HCT116 (cell line): Measurements from ENCODE around the gene BRAP. TPM values are rescaled to one million over a fixed set of nuclear protein-coding genes. Genes with fewer than 3 reads are reported as not detected.

ENCODE experiments used
- ATAC-seq: fragments of 200-7000 bp; cut with Tn5 transposase; 2 replicates; pipeline ENCODE4 v1.9.1; 2020; ENCODE audit warnings: mild to moderate bottlenecking, moderate library complexity
- BruUV-seq: library from RNA; stranded (reverse); fragments of 400-500 nt; replicated peaks from 2 replicates; lab custom pipeline; 2021; lab: Mats Ljungman, UMichigan
- CTCF ChIA-PET: fragments of 300-600 bp; sonication (Branson Sonifier 250); formaldehyde crosslinking; loops from one replicate; lab custom pipeline; 2021; ENCODE audit warnings: antibody characterized with exemption; lab: Charles Lee
- POLR2A ChIA-PET: fragments of 300-600, 350-600 bp; sonication (Branson Sonifier 250); formaldehyde crosslinking; loops from one replicate; lab custom pipeline; 2021; ENCODE audit warnings: antibody characterized with exemption; lab: Charles Lee
- RAD21 ChIA-PET, 2 experiments: fragments of 300-600 bp; sonication (Branson Sonifier 250); formaldehyde crosslinking; loops; one replicate each; lab custom pipeline; 2023; ENCODE audit warnings: low total read pairs in 2 of 2; ENCODE audit not compliant: uncharacterized antibody in 2 of 2, unreplicated experiment in 2 of 2, low non-redundant PET in 1 of 2; lab: Charles Lee
- DNase-seq: peaks from one replicate; pipeline ENCODE4 v3.0.0-alpha.2; 2010; ENCODE audit warnings: low read depth, low spot score
- H2AFZ ChIP-seq: fragments of 200-600 bp; shearing (Covaris generic), sonication (generic); 2 replicates; pipeline ENCODE4 v1.6.1; 2017; ENCODE audit warnings: low read depth, mixed run types, mixed read lengths, antibody characterized with exemption, low read length; ENCODE audit not compliant: poor library complexity, severe bottlenecking
- H3K27ac ChIP-seq: 2 replicates; pipeline ENCODE4 v1.5.1; 2012; ENCODE audit warnings: low read depth, low read length
- H3K27me3 ChIP-seq: fragments of 200-600 bp; sonication (generic); 2 replicates; pipeline ENCODE4 v1.6.1; 2016; ENCODE audit warnings: mixed run types, low read length, mixed read lengths; ENCODE audit not compliant: insufficient read depth
- H3K36me3 ChIP-seq, 2 experiments: fragments of 200-500 bp in 1 of 2; fragments of 200-600 bp in 1 of 2; sonication (Bioruptor generic) in 1 of 2; sonication (generic) in 1 of 2; 2 replicates each; pipeline versions ENCODE4 v1.5.1 to v1.6.1; 2014 to 2016; ENCODE audit warnings: low read length in 2 of 2, inconsistent platforms in 1 of 2, mixed read lengths in 1 of 2, mixed run types in 1 of 2; ENCODE audit not compliant: insufficient read depth in 2 of 2, control insufficient read depth in 1 of 2
- H3K4me1 ChIP-seq, 2 experiments: fragments of 200-600 bp in 1 of 2; sonication (generic) in 1 of 2; 2 replicates each; pipeline versions ENCODE4 v1.5.1 to v1.6.1; 2012 to 2017; ENCODE audit warnings: low read length in 2 of 2, inconsistent platforms in 1 of 2, mild to moderate bottlenecking in 1 of 2, mixed read lengths in 1 of 2, mixed run types in 1 of 2, moderate library complexity in 1 of 2; ENCODE audit not compliant: insufficient read depth in 2 of 2, control insufficient read depth in 1 of 2
- H3K4me2 ChIP-seq: fragments of 200-600 bp; sonication (generic); 2 replicates; pipeline ENCODE4 v1.6.1; 2017; ENCODE audit warnings: mixed run types, low read length, mixed read lengths
- H3K4me3 ChIP-seq, 2 experiments: fragments of 200-600 bp in 1 of 2; sonication (generic) in 1 of 2; replicated peaks in 1 of 2; 2 replicates each; pipeline ENCODE4 v1.5.1; 2011 to 2016; ENCODE audit warnings: low read length in 2 of 2, control low read depth in 1 of 2, low read depth in 1 of 2, mild to moderate bottlenecking in 1 of 2, mixed read lengths in 1 of 2, mixed run types in 1 of 2
- H3K79me2 ChIP-seq: fragments of 200-600 bp; sonication (generic); 2 replicates; pipeline ENCODE4 v1.6.1; 2017; ENCODE audit warnings: mild to moderate bottlenecking, mixed run types, low read length, moderate library complexity, mixed read lengths; ENCODE audit not compliant: insufficient read depth
- H3K9ac ChIP-seq: fragments of 200-600 bp; sonication (generic); 2 replicates; pipeline ENCODE4 v1.6.1; 2016; ENCODE audit warnings: low read length, mixed read lengths
- H3K9me2 ChIP-seq: fragments of 200-600 bp; sonication (generic), shearing (Covaris generic); 2 replicates; pipeline ENCODE4 v1.6.1; 2017; ENCODE audit warnings: mixed run types, mild to moderate bottlenecking, moderate library complexity; ENCODE audit not compliant: insufficient read depth
- H3K9me3 ChIP-seq, 2 experiments: fragments of 200-500 bp in 1 of 2; fragments of 200-600 bp in 1 of 2; sonication (Bioruptor generic) in 1 of 2; sonication (generic) in 1 of 2; 2 replicates each; pipeline ENCODE4 v1.6.1; 2014 to 2017; ENCODE audit warnings: low read length in 2 of 2, mixed read lengths in 2 of 2, inconsistent platforms in 1 of 2, low read depth in 1 of 2, mild to moderate bottlenecking in 1 of 2, mixed run types in 1 of 2, moderate library complexity in 1 of 2; ENCODE audit not compliant: control insufficient read depth in 1 of 2, insufficient read depth in 1 of 2
- H4K20me1 ChIP-seq: fragments of 200-600 bp; sonication (generic), shearing (Covaris generic); 2 replicates; pipeline ENCODE4 v1.6.1; 2017; ENCODE audit warnings: mixed run types, mild to moderate bottlenecking, moderate library complexity; ENCODE audit not compliant: insufficient read depth
- EGR1 ChIP-seq: IDR thresholded peaks from 2 replicates; pipeline ENCODE4 v1.6.1; 2012; ENCODE audit warnings: low read depth
- EZH2 ChIP-seq: fragments of 200-600 bp; sonication (generic); IDR thresholded peaks from 2 replicates; pipeline ENCODE4 v1.6.1; 2017; ENCODE audit warnings: antibody characterized with exemption, mixed run types
- EZH2phosphoT487 ChIP-seq: fragments of 200-600 bp; IDR thresholded peaks from 2 replicates; pipeline ENCODE4 v1.6.1; 2018; ENCODE audit warnings: antibody characterized with exemption, borderline replicate concordance
- FOSL1 ChIP-seq: IDR thresholded peaks from 2 replicates; pipeline ENCODE4 v1.6.1; 2012; ENCODE audit warnings: low read depth
- JUND ChIP-seq: IDR thresholded peaks from 2 replicates; pipeline ENCODE4 v1.6.1; 2012
- POLR2A ChIP-seq: IDR thresholded peaks from 2 replicates; pipeline ENCODE4 v1.7.0; 2011; ENCODE audit warnings: borderline replicate concordance; ENCODE audit not compliant: insufficient read depth, insufficient read length; ENCODE audit errors: extremely low read depth
- RAD21 ChIP-seq: IDR thresholded peaks from 2 replicates; pipeline ENCODE4 v1.6.1; 2012; ENCODE audit warnings: low read depth, mild to moderate bottlenecking
- SRF ChIP-seq: IDR thresholded peaks from 2 replicates; pipeline ENCODE4 v1.6.1; 2012; ENCODE audit warnings: low read depth
- TCF7L2 ChIP-seq: IDR thresholded peaks from 2 replicates; pipeline ENCODE4 v1.7.0; 2011; ENCODE audit warnings: borderline replicate concordance, inconsistent platforms; ENCODE audit not compliant: insufficient read depth, insufficient read length; ENCODE audit errors: extremely low read depth
- YY1 ChIP-seq: IDR thresholded peaks from 2 replicates; pipeline ENCODE4 v1.6.1; 2011; ENCODE audit warnings: low read length, low read depth, moderate library complexity, mild to moderate bottlenecking; ENCODE audit not compliant: insufficient replicate concordance; ENCODE audit errors: extremely low read depth
- ZNF274 ChIP-seq: fragments of 200-500 bp; sonication (Bioruptor generic); IDR thresholded peaks from 2 replicates; pipeline ENCODE4 v1.6.1; 2014; ENCODE audit warnings: mild to moderate bottlenecking, low read depth, low read length, inconsistent platforms
- intact Hi-C: fragments of 100-400 bp; cut with micrococcal nuclease; formaldehyde crosslinking; loops from 2 replicates; pipeline ENCODE4 v1.10.0; 2022
- total RNA-seq: library from RNA; stranded (reverse); gene quantifications from one replicate; pipeline ENCODE4 v1.2.1, GENCODE V29; 2021; ENCODE audit not compliant: unreplicated experiment
- TF ChIP-seq, protein P1 (sequence below): IDR thresholded peaks from 2 replicates; pipeline ENCODE4 v1.6.1; 2011; ENCODE audit warnings: mild to moderate bottlenecking, low read length, moderate library complexity; ENCODE audit not compliant: insufficient replicate concordance; ENCODE audit errors: extremely low read depth
- TF ChIP-seq, protein P2 (sequence below): IDR thresholded peaks from 2 replicates; pipeline ENCODE4 v1.6.1; 2012
- TF ChIP-seq, protein P3 (sequence below): IDR thresholded peaks from 2 replicates; pipeline ENCODE4 v1.6.1; 2012
- TF ChIP-seq, protein P4 (sequence below): IDR thresholded peaks from 2 replicates; pipeline ENCODE4 v1.6.1; 2012; ENCODE audit warnings: low read depth

BRAP gene
- total RNA-seq, 1 experiment from 2014 or later = 16.7 TPM

DNA sequence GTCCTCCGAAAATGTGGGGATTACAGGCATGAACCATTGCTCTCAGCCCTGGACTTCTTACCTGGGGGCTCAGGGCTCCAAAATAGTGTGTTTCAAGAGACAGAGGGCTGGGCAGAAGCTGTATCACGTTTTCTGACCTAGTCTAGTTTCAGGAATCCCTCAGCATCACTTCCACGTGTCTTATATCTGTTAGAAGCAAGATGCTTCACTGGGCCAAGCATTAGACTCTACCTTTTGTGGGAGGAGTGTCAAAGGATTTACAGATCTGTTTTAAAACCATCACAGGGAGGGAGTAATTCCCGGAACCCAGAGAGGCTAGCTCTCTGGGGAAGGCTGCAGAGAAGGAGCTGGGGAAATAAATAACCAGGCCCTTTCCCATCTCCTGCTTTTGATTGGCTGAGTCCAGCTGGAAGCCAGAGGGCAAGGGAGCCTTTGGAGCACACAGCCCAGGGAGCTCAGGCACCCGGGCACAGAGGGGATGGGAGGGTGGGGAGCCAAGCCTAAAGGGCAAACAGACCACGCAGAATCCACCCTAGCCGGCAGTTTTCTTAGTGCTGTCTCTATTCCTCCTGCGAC lies 47.7 kb upstream of the BRAP start (continued):
- TF ChIP-seq, protein P1, sequence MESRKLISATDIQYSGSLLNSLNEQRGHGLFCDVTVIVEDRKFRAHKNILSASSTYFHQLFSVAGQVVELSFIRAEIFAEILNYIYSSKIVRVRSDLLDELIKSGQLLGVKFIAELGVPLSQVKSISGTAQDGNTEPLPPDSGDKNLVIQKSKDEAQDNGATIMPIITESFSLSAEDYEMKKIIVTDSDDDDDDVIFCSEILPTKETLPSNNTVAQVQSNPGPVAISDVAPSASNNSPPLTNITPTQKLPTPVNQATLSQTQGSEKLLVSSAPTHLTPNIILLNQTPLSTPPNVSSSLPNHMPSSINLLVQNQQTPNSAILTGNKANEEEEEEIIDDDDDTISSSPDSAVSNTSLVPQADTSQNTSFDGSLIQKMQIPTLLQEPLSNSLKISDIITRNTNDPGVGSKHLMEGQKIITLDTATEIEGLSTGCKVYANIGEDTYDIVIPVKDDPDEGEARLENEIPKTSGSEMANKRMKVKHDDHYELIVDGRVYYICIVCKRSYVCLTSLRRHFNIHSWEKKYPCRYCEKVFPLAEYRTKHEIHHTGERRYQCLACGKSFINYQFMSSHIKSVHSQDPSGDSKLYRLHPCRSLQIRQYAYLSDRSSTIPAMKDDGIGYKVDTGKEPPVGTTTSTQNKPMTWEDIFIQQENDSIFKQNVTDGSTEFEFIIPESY = no peak
- TF ChIP-seq EGR1 (no peak), RAD21 (no peak), ZNF274 (no peak), YY1 (no peak), EZH2 (no peak)
- TF ChIP-seq, protein P2, sequence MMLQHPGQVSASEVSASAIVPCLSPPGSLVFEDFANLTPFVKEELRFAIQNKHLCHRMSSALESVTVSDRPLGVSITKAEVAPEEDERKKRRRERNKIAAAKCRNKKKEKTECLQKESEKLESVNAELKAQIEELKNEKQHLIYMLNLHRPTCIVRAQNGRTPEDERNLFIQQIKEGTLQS = no peak
- TF ChIP-seq, protein P3, sequence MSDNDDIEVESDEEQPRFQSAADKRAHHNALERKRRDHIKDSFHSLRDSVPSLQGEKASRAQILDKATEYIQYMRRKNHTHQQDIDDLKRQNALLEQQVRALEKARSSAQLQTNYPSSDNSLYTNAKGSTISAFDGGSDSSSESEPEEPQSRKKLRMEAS = no peak

DNA sequence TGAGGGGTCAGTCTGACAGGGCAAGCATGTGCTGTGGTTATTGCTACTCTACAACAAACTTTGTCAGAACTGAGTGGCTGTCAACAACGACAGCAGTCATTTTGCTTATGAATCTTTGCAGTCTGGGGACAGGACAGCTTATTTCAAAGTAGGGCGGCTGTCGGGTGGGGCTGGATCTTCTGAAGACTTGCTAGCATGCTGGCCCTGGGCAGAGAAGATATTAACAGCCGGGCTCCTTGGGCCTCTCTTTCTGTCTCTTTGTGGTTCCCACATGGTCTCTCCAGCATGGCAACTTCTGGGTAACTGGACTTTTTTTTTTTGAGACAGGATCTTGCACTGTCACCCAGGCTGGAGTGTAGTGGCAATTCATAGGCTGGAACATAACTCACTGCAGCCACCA lies 47.0 kb upstream of the BRAP start:
- Histone ChIP-seq H3K9me2 (no peaks in the 10 kb centered on the region), H3K9me3 (no peaks in the 10 kb centered on the region), H3K9ac (no peak overlapping the region), H4K20me1 (no peaks in the 10 kb centered on the region), H3K27me3 (no peaks in the 10 kb centered on the region), H3K4me1 (no peaks in the 10 kb centered on the region), H2AFZ (no peak overlapping the region), H3K27ac (no peak overlapping the region), H3K79me2 (no peaks in the 10 kb centered on the region), H3K4me2 (no peak overlapping the region), H3K4me3 (no peak overlapping the region), H3K36me3 (peaks cover 0 to 7% of the 10 kb centered on the region in 2 experiments; a peak in 2 of 4 replicates)
- intact Hi-C loops = no loop called here
- BruUV-seq = no TSS peak
- no peak for ATAC-seq
- no peak for DNase-seq
- CTCF ChIA-PET = no interaction called here
- RAD21 ChIA-PET = no interaction called here
- POLR2A ChIA-PET = no interaction called here
- TF ChIP-seq YY1 = no peak
- TF ChIP-seq, protein P3 = no peak
- no peak for TF ChIP-seq FOSL1
- TF ChIP-seq POLR2A = no peak
- TF ChIP-seq, protein P1 = no peak
- no peak for TF ChIP-seq EGR1
- no peak for TF ChIP-seq JUND
- TF ChIP-seq, protein P2 = no peak
- TF ChIP-seq TCF7L2 = no peak
- no peak for TF ChIP-seq SRF
- TF ChIP-seq, protein P4, sequence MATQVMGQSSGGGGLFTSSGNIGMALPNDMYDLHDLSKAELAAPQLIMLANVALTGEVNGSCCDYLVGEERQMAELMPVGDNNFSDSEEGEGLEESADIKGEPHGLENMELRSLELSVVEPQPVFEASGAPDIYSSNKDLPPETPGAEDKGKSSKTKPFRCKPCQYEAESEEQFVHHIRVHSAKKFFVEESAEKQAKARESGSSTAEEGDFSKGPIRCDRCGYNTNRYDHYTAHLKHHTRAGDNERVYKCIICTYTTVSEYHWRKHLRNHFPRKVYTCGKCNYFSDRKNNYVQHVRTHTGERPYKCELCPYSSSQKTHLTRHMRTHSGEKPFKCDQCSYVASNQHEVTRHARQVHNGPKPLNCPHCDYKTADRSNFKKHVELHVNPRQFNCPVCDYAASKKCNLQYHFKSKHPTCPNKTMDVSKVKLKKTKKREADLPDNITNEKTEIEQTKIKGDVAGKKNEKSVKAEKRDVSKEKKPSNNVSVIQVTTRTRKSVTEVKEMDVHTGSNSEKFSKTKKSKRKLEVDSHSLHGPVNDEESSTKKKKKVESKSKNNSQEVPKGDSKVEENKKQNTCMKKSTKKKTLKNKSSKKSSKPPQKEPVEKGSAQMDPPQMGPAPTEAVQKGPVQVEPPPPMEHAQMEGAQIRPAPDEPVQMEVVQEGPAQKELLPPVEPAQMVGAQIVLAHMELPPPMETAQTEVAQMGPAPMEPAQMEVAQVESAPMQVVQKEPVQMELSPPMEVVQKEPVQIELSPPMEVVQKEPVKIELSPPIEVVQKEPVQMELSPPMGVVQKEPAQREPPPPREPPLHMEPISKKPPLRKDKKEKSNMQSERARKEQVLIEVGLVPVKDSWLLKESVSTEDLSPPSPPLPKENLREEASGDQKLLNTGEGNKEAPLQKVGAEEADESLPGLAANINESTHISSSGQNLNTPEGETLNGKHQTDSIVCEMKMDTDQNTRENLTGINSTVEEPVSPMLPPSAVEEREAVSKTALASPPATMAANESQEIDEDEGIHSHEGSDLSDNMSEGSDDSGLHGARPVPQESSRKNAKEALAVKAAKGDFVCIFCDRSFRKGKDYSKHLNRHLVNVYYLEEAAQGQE = no peak
- no peak for TF ChIP-seq EZH2phosphoT487
